OCI-LY3 (cell line): ENCODE measurements around the gene SAPCD2.
"Not testable (repeated sequence)": the region's sequence is repeated elsewhere in the genome, so short reads cannot be mapped to it uniquely, and the experiment has no call there.

Experiments used
- H2AFZ ChIP-seq: fragments of 200-600, 300-600 bp; shearing (Covaris generic); 2 replicates; pipeline ENCODE4 v1.6.0; 2014; ENCODE audit warnings: antibody characterized with exemption, low read depth, low read length
- H3K27ac ChIP-seq: fragments of 200-600, 300-600 bp; sonication (generic); 2 replicates; pipeline ENCODE4 v1.5.1; 2014; ENCODE audit warnings: mild to moderate bottlenecking, low read length, moderate library complexity, mixed read lengths
- H3K27me3 ChIP-seq: fragments of 200-600, 300-600 bp; sonication (generic); 2 replicates; pipeline ENCODE4 v1.6.1; 2014; ENCODE audit warnings: low read depth, low read length, mixed read lengths
- H3K36me3 ChIP-seq: fragments of 200-600, 300-600 bp; sonication (generic); replicated peaks from 2 replicates; pipeline ENCODE3; 2014; ENCODE audit warnings: low read depth, low read length, mixed read lengths
- H3K4me1 ChIP-seq: fragments of 300-600, 200-600 bp; sonication (generic); 2 replicates; pipeline ENCODE4 v1.6.1; 2014; ENCODE audit warnings: low read length, mixed read lengths
- H3K4me2 ChIP-seq: fragments of 200-600, 300-600 bp; sonication (generic); 2 replicates; pipeline ENCODE4 v1.6.1; 2014; ENCODE audit warnings: low read length, mixed read lengths
- H3K4me3 ChIP-seq: fragments of 300-600, 200-600 bp; sonication (generic); 2 replicates; pipeline ENCODE4 v1.5.1; 2014; ENCODE audit warnings: antibody characterized with exemption, mild to moderate bottlenecking, low read length, moderate library complexity
- H3K79me2 ChIP-seq: fragments of 300-600, 200-600 bp; shearing (Covaris generic); 2 replicates; pipeline ENCODE4 v1.6.1; 2014; ENCODE audit warnings: mild to moderate bottlenecking, low read length, mixed read lengths
- H3K9ac ChIP-seq: fragments of 300-600, 200-600 bp; shearing (Covaris generic); 2 replicates; pipeline ENCODE4 v1.6.0; 2014; ENCODE audit warnings: mild to moderate bottlenecking, low read length, moderate library complexity
- H3K9me3 ChIP-seq: fragments of 200-600, 300-600 bp; shearing (Covaris generic); 2 replicates; pipeline ENCODE4 v1.6.1; 2014; ENCODE audit warnings: low read length, mixed read lengths; ENCODE audit not compliant: insufficient read depth
- H4K20me1 ChIP-seq: fragments of 200-600, 300-600 bp; sonication (generic); 2 replicates; pipeline ENCODE4 v1.6.1; 2016; ENCODE audit warnings: low read length, mixed read lengths; ENCODE audit not compliant: insufficient read depth
- CTCF ChIP-seq: fragments of 200-600, 300-600 bp; sonication (generic); IDR thresholded peaks from 2 replicates; pipeline ENCODE4 v1.5.1; 2014; ENCODE audit warnings: antibody characterized with exemption, low read length, low read depth
- EZH2phosphoT487 ChIP-seq: fragments of 200-600 bp; shearing (Covaris generic); IDR thresholded peaks from 2 replicates; pipeline ENCODE4 v1.6.1; 2018; ENCODE audit warnings: antibody characterized with exemption, mixed run types, low read depth

The SAPCD2 gene, protein sequence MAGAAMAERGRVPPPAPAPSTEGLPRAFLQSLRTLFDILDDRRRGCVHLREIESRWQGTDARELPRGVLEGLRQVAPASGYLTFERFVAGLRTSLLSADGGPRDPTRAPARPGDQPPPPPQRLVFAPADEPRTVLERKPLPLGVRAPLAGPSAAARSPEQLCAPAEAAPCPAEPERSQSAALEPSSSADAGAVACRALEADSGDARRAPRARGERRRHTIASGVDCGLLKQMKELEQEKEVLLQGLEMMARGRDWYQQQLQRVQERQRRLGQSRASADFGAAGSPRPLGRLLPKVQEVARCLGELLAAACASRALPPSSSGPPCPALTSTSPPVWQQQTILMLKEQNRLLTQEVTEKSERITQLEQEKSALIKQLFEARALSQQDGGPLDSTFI

GRCh38 chr9:137070201-137070905, at the start of gene SAPCD2:
TSS of gene SAPCD2 (minus strand) at chr9:137070557. CDS start at chr9:137070460, 97 bp downstream.
- TF ChIP-seq EZH2phosphoT487 (no peak), CTCF (no peak)
- H2AFZ ChIP-seq, result peak within 1 kb of the TSS; percentile 64; the same call in 1 of the 2 replicates

GRCh38 chr9:137118092-137118603, 47.8 kb upstream of the SAPCD2 start:
- not testable (repeated sequence) for H3K4me3 ChIP-seq, H3K4me2 ChIP-seq, H4K20me1 ChIP-seq, H3K27ac ChIP-seq, H3K79me2 ChIP-seq, H3K36me3 ChIP-seq, H2AFZ ChIP-seq, H3K9ac ChIP-seq, H3K9me3 ChIP-seq, H3K27me3 ChIP-seq
- H3K4me1 ChIP-seq, result peaks cover 33% of the 10 kb centered on the region

More at GRCh38 chr9:137070201-137070905, at the start of gene SAPCD2:
- peaks cover 15% of the 10 kb centered on the region for H3K79me2 ChIP-seq
- H4K20me1 ChIP-seq, result peaks cover 26% of the 10 kb centered on the region
- H3K27me3 ChIP-seq, result no peaks in the 10 kb centered on the region
- H3K9me3 ChIP-seq, result no peaks in the 10 kb centered on the region
- H3K9ac ChIP-seq, result peak within 1 kb of the TSS; percentile 95
- H3K4me3 ChIP-seq, result peak within 1 kb of the TSS; percentile 93
- H3K36me3 ChIP-seq, result no peaks in the 10 kb centered on the region
- peak within 1 kb of the TSS; percentile 62 for H3K27ac ChIP-seq
- H3K4me1 ChIP-seq, result peaks cover 23% of the 10 kb centered on the region
- H3K4me2 ChIP-seq, result peak within 1 kb of the TSS; percentile 97

- no peaks in the 10 kb centered on the region for H3K36me3 ChIP-seq
- TF ChIP-seq CTCF (no peak), EZH2phosphoT487 (no peak)
- H3K4me1 ChIP-seq, result peaks cover 24% of the 10 kb centered on the region
- no peaks in the 10 kb centered on the region for H3K9me3 ChIP-seq
- no peak overlapping the region for H3K4me3 ChIP-seq
- no peak overlapping the region for H2AFZ ChIP-seq
- H3K79me2 ChIP-seq, result no peaks in the 10 kb centered on the region
- no peak overlapping the region for H3K27ac ChIP-seq
- no peak overlapping the region for H3K9ac ChIP-seq
- peaks cover 6% of the 10 kb centered on the region; the same call in 1 of the 2 replicates for H3K27me3 ChIP-seq
- no peaks in the 10 kb centered on the region for H4K20me1 ChIP-seq
- no peak overlapping the region for H3K4me2 ChIP-seq
Observed at GRCh38 chr9:137117269-137117731, 46.9 kb upstream of the SAPCD2 start.

- Histone ChIP-seq H3K4me1 (peaks cover 19% of the 10 kb centered on the region), H3K36me3 (no peaks in the 10 kb centered on the region), H3K79me2 (no peaks in the 10 kb centered on the region), H3K27ac (no peak overlapping the region), H3K4me2 (no peak overlapping the region), H3K4me3 (no peak overlapping the region), H3K9ac (no peak overlapping the region), H2AFZ (no peak overlapping the region), H4K20me1 (no peaks in the 10 kb centered on the region), H3K27me3 (peaks cover 6% of the 10 kb centered on the region; the same call in 1 of the 2 replicates), H3K9me3 (no peaks in the 10 kb centered on the region)
- TF ChIP-seq CTCF (no peak), EZH2phosphoT487 (no peak)
Observed at GRCh38 chr9:137116728-137117127, 46.4 kb upstream of the SAPCD2 start.
